Measurements from ENCODE around the gene IL21R.

IL21R gene

DNA sequence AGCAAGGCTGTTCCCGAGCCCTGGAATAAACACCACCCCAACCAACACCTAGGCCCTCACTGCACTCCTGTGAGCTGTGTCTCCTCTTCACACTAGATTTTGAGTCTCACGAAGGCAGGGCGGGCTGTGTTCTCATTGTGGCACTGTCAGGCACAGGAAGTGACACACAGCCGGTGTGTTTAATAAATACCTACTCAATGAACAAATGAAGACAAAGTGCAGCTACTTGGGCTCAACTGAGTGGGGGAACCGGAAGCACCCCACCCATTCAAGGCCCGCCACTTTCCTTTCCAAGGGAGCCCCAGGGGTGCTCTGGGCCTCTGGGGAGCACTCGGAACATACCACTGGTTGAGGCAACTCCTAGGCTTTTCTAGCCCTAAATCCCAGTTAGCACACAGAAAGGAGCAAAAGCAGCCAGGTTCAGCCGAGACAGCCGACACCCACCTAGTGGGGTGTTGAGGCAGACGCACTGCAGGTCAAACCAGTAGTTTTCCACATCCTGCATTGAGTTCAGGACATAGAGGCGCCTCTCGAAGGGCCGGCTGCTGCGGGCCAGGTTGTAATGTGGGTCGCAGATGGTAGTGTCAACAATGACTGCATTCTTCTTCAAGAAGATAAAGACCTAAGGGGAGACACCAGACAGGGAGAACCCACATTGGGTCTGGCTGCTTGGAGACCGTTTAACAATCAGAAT is 90.1 kb downstream of the IL21R start:
- no peak for DNase-seq

DNA sequence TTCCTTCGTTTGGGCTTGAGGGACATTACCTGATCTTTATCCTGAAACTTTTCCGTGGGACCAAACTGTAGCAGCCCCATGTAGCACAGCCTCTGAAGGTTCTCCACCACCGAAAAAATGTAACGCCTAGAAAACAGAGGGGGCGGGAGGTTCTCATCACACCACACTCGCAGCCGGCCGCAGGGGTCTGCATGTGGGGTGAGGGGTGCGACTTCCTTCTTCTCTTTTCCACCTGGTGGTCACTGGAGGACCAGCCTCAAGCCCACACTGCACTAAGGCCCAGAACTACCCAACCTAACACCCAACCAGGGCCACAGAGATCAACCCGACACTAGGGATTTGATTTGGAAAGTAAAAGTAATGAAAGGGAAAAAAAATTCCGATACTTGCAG is 90.6 kb downstream of the IL21R start:
- DNase-seq: no peak

- DNase-seq: no peak
Measured at GRCh38 chr16:27495191-27495590, 93.2 kb downstream of the IL21R start.

DNA sequence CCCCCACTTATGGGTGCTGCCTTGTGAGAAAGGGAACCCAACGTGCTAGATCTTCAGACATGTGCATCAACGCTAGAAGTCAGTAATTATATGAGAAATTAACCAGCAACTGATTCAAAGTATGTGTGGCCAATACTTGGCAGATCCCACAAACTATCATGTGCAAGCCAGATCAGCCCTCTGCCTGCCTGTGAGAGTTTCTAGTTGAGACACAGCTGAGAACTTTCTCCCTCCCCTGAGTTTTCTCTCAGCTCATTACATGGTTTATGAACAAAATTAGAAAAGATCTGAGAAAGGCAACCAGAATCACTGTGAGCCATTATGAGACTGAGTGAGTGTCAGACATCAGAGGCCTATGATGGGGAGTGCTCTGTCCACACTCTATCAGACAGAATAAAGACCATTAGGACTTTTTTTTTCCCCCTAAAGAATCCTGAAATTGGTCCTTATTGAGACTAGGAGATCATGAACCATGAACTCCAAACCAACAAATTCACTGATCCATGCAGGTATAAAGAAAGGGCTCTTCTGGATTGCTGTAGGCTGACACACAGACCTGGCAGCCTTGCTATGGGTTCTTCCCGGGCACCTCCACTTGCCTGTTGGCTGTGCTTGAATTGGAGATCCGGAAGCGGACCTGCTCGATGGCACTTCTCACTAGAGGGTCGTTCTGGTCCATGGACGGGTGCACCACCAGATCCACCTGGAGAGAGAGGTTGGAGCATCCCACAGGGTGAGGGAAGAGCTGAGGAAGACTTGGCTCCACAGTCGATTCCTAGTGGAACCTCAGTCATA is 96.3 kb downstream of the IL21R start:
- no peak for DNase-seq

DNA sequence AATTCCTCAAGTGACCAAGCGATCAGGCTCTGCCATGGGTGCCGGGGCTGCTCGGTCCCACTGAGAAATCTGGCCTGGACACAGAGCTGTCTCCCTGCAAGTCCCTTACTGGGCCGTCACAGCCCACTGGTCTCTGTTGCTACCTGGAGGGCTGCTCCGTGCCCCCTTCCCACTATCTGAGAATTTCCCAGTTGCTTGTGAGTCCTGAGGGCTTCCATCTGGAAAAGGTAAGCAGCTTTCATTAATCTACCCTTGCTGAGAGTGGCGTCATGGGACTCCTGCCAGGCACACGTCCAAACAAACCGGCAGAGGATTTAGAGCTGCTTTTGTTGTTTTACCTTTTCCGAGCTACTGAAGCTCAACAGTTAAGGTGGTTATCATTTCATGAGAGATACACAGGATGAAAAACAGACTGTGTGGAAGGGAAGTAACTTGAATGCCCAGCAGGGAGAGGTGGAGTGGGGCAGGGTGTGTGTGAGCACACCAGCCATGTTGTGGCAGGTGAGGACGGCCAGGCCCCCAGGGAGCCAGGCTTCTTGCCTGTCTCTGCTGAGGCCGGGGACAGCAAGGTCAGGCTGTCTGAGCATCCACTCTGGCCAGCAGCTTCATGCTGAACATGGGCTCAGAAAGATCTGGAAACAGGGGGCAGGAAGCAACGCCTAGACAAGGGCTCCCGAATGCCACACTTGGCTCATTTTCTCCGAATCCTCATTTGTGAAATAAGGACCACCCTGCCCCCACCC is 97.1 kb downstream of the IL21R start:
- DNase-seq: no peak

- no peak for DNase-seq
Measured at GRCh38 chr16:27499659-27500055, 97.7 kb downstream of the IL21R start.

DNA sequence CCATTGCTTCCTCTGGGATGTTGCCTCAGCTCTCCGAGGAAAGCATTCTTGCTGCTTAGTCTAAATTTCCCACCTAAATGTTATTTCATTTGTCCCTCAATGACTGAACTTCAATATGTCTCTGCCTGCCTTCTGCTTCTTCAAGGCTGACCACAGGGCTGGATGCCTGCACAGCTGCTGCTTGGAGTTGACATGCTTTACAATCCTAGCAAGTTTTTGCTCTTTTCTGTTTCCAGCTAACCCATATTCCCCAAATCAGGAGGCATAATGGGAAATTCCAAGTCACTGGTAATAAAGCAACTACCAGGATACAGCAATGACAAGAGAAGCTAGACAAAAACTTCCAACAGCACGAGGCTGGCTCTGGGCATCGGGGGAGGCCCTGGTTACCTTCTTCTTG is 98.8 kb downstream of the IL21R start:
- DNase-seq: no peak

Data from stimulated activated CD4-positive, alpha-beta T cell treated with anti-CD3 and anti-CD28 coated beads, Interleukin-12 subunit alpha, Interleukin-12 subunit beta, amount 100 ng/mL, for 4 hours (primary cell).